Stimulated activated CD4-positive, alpha-beta T cell treated with anti-CD3 and anti-CD28 coated beads, Interleukin-1b, Interleukin-23, amount 100 ng/mL, for 1 hour (primary cell): ENCODE results near the gene ACTR8.
A peak's percentile ranks its signal among the peaks of the same experiment; 100 is the strongest.
"Not testable (repeated sequence)": the region's sequence is repeated elsewhere in the genome, so short reads cannot be mapped to it uniquely, and the experiment has no call there.

Source experiments
- DNase-seq, 2 donors: peaks; one replicate each; pipeline ENCODE4 v3.0.0-alpha.2; 2020; ENCODE audit warnings: low read depth in 2 of 2

The ACTR8 gene, protein sequence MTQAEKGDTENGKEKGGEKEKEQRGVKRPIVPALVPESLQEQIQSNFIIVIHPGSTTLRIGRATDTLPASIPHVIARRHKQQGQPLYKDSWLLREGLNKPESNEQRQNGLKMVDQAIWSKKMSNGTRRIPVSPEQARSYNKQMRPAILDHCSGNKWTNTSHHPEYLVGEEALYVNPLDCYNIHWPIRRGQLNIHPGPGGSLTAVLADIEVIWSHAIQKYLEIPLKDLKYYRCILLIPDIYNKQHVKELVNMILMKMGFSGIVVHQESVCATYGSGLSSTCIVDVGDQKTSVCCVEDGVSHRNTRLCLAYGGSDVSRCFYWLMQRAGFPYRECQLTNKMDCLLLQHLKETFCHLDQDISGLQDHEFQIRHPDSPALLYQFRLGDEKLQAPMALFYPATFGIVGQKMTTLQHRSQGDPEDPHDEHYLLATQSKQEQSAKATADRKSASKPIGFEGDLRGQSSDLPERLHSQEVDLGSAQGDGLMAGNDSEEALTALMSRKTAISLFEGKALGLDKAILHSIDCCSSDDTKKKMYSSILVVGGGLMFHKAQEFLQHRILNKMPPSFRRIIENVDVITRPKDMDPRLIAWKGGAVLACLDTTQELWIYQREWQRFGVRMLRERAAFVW

DNA sequence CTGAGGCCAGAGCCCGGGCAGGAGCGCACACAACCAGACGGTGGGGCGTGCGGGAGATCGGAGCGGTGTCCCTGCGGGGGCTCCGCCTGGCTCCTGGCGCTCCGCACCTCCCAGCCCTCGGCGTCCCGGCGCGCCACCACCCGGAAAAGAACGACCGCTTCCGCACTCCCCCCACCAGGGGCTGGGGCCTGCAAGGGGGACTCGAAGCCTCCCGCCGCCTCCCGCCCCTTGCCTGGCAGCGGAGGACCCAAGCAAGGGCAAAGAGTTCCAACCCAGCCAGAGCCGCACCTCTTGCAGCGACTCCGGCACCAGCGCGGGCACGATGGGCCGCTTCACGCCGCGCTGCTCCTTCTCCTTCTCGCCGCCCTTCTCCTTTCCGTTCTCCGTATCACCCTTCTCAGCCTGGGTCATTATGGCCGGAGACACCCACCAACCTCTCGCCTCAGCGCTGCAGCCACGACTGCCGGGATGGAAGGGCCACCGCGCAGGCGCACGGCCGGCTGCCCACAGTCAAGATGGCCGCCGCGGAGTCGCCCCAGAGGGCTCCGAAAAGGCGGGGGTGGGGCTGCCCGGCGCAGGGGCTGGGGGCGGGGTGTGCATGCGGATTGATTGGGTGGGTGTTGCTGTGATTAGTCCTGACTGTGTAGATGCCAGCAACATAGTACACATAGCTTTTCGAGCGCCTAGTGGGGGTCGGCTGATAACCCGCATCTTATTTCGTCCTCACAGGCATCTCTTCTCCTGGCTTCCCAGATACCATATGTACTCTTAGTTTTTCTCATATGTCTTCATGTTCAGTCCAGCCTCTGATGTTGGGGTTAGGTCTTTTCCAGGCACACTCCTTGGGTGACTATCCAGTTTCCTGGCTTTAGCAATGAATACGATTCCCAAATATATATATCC is at the start of gene ACTR8:
Gene ACTR8 (minus strand): TSS at position 462 of the 903 bp plus-strand sequence. CDS start 51 bp downstream, at position 411.
- DNase-seq: peak; percentile 67 to 80

- not testable (repeated sequence) for DNase-seq
Measured at GRCh38 chr3:53927208-53927872, 45.4 kb upstream of the ACTR8 start.

GRCh38 chr3:53921296-53921695 is 39.3 kb upstream of the ACTR8 start:
- DNase-seq: no peak

GRCh38 chr3:53919741-53920140 is 37.8 kb upstream of the ACTR8 start:
- no peak for DNase-seq

- DNase-seq: no peak
Measured at GRCh38 chr3:53913401-53913800, 31.4 kb upstream of the ACTR8 start.

- DNase-seq: no peak
Measured at GRCh38 chr3:53902711-53903110, 20.8 kb upstream of the ACTR8 start.

DNA sequence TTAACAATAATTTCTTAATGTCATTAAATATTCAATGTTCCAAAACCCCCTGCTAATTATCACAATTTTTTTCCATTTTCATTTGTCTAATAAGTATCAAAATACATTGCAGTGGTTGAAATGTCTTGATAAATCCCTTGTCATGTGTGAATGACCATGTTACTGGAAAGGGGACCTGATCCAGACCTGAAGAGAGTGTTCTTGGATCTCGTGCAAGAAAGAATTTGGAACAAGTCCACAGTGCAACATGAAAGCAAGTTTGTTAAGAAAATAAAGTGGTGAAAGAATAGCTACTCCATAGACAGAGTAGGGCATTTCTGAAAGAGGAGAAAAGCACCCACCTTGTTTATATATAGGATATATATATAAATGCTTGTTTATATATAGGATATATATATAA is 20.1 kb upstream of the ACTR8 start:
- no peak for DNase-seq

- no peak for DNase-seq
Measured at GRCh38 chr3:53900666-53901331, 18.8 kb upstream of the ACTR8 start.

DNA sequence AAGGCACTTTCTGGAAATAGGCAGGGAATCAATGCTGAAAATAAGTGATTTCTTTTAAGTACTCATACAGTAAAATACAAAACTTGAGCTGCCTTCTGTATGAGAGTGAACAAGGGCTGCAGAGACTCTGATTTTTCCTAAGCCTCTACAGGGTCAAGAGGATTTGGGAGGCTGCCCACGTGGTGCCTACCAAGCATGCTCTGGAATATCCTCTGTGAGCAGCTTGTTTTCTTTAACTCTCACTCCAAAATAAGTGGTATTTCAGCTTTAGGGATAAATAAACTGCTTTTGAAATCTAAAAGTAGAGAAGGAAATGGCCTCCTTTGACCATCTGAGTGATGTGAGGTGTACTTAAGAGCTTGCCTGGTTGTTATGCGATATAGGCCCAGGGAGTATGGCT is 17.8 kb upstream of the ACTR8 start:
- DNase-seq: no peak

DNA sequence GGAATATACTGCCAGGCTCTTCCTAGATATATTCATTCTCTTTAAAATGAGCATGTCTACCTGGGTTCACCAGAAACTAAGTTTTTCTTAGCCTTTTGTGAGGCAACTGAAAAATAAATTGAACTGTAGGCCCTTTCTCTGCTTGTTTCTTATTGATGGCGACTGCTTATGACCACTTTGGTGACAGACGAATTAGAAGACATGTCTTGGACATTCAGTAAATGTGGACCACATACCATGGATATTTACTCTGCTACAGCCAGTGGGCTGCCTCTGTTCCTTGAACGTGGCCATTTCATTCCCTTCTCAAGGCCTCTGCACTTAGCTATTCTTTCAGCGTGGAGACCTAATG is 10.3 kb upstream of the ACTR8 start:
- DNase-seq: no peak

- DNase-seq: peak; percentile 79 to 88
Measured at GRCh38 chr3:53891497-53892285, 9.7 kb upstream of the ACTR8 start, which contains the start of gene SELENOK. SELENOK (minus strand) TSS chr3:53891859.

DNA sequence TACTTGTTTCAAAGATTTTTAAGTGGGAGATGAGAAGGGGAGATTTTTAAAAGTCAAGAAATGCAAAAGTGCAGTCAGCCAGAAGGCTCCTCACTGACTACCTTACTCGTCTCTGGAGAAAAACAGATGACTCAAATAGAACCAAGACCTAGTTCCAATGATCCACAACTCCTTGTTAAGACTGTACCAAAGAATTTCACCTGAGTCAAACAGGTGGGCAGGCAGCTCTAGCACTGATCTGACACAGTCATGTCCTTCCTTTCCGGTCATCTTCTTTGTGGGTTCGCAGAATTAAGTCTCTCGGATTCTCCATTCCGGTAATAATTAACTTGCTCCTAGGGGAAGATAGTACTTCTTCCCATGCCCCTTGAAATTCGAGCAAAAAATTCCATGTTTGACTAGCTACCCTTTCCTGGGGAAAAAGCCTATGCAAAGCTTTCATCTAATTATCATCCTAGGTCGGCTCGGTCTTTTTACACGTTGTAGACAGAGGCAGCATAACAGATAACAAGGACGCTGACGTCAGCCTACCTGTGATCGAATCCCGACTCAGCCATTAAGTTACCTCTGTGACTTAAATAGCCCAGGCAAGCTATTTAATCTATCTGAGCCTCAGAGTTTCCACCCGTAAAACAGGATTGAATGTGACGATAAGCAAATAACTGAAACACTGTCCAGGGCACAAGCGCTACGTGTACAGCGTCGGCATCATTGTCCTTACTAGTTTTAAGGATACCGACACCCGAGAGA is 8.9 kb upstream of the ACTR8 start:
- peak in 1 of 2 donors; percentile 7 for DNase-seq

- no peak for DNase-seq
Measured at GRCh38 chr3:53888232-53888631, 6.3 kb upstream of the ACTR8 start.

GRCh38 chr3:53887446-53887845 is 5.5 kb upstream of the ACTR8 start:
- DNase-seq: no peak

- DNase-seq: no peak
Measured at GRCh38 chr3:53885239-53885638, 3.3 kb upstream of the ACTR8 start.

DNA sequence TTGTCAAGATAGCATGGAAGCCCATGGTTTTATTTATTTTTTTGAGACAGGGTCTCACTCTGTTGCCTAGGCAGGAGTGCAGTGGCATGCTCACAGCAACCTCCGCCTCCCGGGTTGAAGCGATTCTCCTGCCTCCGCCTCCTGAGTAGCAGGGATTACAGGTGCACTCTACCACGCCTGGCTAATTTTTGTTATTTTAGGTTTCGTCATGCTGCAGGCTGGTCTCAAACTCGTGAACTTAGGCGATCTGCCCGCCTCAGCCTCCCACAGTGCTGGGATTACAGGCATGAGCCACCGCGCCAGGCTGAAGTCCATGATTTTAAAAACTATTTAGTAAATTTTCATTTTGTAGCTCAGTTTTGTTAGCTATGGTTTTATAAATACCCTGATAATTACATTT is 2.7 kb upstream of the ACTR8 start:
- DNase-seq: no peak

DNA sequence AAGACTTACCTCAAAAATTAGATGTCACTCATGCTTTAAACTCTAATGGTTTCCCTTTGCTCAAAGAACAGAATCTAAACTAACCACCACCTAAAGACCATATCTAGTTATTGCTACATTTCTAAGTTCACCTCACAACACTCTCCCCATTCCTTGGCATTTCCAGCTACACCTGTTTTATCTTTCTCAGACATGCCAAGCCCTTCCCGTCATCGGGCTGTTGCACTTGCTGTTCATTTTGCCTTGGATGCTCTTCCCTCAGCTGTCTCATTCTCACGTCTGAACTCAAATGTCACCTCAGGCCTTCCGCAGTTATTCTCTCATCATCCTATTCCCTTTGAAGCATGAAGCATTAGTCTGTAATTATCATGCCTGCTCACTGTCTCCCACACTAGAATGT is 1.1 kb upstream of the ACTR8 start:
- DNase-seq: no peak

GRCh38 chr3:53880396-53881345 is 1.3 kb downstream of the ACTR8 start:
- no peak for DNase-seq
